ENCODE measurements around the gene FOLR2.

DNA sequence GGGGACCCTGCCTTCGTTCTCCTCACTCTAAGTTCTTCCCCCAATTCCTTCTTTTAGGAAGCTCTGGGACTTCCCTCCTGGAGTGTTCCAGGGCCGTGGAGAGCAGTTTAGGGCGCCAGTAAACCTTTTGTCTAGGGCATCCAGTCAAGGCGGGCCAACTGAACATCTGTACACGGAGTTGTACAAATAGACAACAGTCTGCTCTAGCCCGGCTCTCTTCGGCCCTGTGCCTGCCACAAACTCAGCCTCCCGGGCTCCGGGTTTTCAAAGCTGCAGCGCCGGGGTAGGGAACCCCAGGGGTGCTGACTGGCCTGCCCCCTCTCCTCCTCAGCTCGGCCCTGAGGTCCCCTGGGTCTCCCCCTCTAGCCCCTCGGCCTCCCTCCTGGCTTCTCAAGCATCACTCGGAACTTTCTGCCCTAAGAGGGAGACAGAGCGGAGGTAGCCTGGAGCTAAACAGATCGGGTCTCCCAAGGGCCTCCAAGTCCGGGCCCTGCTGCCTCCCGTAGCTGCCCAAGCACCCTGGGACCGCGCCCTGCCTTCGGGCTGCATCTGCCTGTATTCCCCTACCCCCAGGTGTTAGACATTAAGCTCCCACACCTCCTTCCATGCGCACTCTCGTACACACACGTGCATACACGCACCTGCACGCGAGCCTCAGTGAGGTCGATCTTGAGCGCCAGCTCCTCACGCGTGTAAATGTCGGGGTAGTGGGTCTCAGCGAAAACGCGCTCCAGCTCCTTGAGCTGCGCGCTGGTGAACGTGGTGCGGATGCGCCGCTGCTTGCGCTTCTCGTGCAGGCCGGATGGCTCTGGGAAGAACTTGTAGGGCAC, 24.1 kb downstream of the FOLR2 start:
- no peak for TF ChIP-seq RAD21 (IDR thresholded peaks at IDR 0.05; ENCODE audit: low read depth)
- TF ChIP-seq, protein P1, sequence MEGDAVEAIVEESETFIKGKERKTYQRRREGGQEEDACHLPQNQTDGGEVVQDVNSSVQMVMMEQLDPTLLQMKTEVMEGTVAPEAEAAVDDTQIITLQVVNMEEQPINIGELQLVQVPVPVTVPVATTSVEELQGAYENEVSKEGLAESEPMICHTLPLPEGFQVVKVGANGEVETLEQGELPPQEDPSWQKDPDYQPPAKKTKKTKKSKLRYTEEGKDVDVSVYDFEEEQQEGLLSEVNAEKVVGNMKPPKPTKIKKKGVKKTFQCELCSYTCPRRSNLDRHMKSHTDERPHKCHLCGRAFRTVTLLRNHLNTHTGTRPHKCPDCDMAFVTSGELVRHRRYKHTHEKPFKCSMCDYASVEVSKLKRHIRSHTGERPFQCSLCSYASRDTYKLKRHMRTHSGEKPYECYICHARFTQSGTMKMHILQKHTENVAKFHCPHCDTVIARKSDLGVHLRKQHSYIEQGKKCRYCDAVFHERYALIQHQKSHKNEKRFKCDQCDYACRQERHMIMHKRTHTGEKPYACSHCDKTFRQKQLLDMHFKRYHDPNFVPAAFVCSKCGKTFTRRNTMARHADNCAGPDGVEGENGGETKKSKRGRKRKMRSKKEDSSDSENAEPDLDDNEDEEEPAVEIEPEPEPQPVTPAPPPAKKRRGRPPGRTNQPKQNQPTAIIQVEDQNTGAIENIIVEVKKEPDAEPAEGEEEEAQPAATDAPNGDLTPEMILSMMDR (IDR thresholded peaks at IDR 0.05 in 2 of 3, conservative IDR thresholded peaks at IDR 0.05 in 1 of 3; ENCODE audit: borderline replicate concordance in 1 of 3, insufficient read depth in 1 of 3, low read depth in 2 of 3, low read length in 2 of 3): no peak
- no peak for TF ChIP-seq JUND (IDR thresholded peaks at IDR 0.05)
- TF ChIP-seq, protein P2, sequence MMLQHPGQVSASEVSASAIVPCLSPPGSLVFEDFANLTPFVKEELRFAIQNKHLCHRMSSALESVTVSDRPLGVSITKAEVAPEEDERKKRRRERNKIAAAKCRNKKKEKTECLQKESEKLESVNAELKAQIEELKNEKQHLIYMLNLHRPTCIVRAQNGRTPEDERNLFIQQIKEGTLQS (IDR thresholded peaks at IDR 0.05): no peak
